Colonic mucosa (tissue), 4 donors: ENCODE data around the gene SEMA6A. TPM values are rescaled to one million over a fixed set of nuclear protein-coding genes. Genes with fewer than 3 reads are reported as not detected.

ENCODE experiments used
- DNase-seq: peaks from one replicate; pipeline ENCODE4 v3.0.0-alpha.2; 2020
- H3K27ac ChIP-seq: fragments of 200-600 bp; one replicate; pipeline ENCODE4 v1.8.0; 2021
- H3K27me3 ChIP-seq: fragments of 200-600 bp; one replicate; pipeline ENCODE4 v1.8.0; 2021
- H3K36me3 ChIP-seq: fragments of 200-600 bp; one replicate; pipeline ENCODE4 v1.8.0; 2021
- H3K4me1 ChIP-seq: fragments of 200-600 bp; one replicate; pipeline ENCODE4 v1.8.0; 2021; ENCODE audit warnings: mild to moderate bottlenecking
- H3K4me3 ChIP-seq: fragments of 200-600 bp; one replicate; pipeline ENCODE4 v1.8.0; 2021
- H3K9ac ChIP-seq, 2 donors: one replicate each; pipeline ENCODE4 v1.7.0; 2013; ENCODE audit warnings: control low read depth in 2 of 2, low read depth in 2 of 2, low read length in 2 of 2
- H3K9me3 ChIP-seq: fragments of 200-600 bp; one replicate; pipeline ENCODE4 v1.8.0; 2021
- CTCF ChIP-seq: fragments of 200-600 bp; IDR thresholded peaks from one replicate; pipeline ENCODE4 v1.8.0; 2022; ENCODE audit warnings: antibody characterized with exemption, mild to moderate bottlenecking
- intact Hi-C: fragments of 100-400 bp; cut with DNase I; formaldehyde crosslinking; loops from one replicate; pipeline ENCODE4 v1.14.1; 2022
- total RNA-seq, 2 donors: library from RNA; stranded (reverse); fragmentation: NEBNext Ultra II Directional in 1 of 2; extraction: Animal tissue kit (Norgen Biotek cat#: 25700) in 1 of 2; gene quantifications; one replicate each; pipeline ENCODE4 v1.2.1, GENCODE V29; 2021
- donor health status: healthy.
- donor health status: DM: no; HTN: no; CAD: no.
- donor health status: DM: no; HTN: no; CAD: no.

The SEMA6A gene
- total RNA-seq, 2 donors from 2014 or later = 66.7 to 89.9 TPM

DNA sequence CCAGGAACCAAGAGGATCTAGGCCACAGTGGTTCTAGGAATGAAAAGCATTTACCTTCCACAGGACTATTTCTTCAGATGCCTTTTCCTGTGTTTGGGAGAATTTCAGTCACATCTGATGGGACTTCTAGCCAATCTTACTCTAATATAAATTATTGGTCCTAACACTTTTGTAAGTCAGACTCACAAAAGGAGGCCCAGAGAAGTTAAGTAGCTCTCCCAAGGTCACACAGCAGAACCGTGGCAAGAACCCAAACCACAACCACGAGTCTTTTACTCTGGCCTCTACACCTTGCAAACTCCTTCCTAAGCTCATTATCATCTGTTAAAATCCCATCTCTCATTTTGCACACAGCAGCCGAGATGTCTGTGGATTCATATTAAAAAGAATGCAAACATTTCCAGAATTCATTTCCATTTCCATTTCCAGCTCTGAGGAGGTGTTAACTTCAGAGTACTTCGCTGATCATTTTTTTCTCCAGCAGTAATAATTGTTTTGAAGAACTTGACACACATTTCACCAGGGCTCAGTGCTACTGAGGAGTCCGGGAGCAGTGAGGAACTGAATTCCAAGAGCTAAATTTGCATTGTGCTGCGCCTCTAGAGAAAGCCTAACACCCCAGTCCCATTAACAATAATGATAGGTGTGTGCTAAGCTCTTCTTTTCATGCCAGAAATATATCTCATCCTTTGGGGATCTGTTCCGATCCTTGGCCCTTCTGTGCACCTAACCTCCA is 168.1 kb downstream of the SEMA6A start:
- intact Hi-C loops = no loop called here
- TF ChIP-seq CTCF = no peak
- Histone ChIP-seq H3K27ac (no peak overlapping the region), H3K4me3 (no peak overlapping the region), H3K9me3 (no peaks in the 10 kb centered on the region), H3K27me3 (no peaks in the 10 kb centered on the region), H3K4me1 (no peaks in the 10 kb centered on the region), H3K9ac (no peak overlapping the region), H3K36me3 (no peaks in the 10 kb centered on the region)
- no peak for DNase-seq

GRCh38 chr5:116404792-116405191 is 169.8 kb downstream of the SEMA6A start:
- intact Hi-C loops = no loop called here

DNA sequence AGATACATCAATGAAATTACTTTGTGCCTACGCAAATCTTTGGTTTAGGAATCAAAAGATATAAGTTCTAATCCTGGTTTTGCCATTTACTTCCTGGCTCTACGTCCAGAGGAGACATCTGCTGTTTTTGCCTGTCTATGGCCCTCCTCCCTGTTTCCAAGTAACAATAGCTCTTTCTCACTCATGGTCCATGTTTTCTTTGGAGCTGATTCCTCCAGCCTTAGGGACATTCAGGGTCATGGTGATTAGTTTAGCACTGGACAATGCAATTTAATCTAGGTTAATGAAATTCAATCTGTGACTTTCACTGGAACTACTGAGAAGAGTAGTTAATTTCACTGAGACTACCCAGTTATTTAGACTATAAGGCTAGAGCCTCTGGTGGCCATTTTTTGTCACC is 170.6 kb downstream of the SEMA6A start:
- no peaks in the 10 kb centered on the region for H3K27me3 ChIP-seq
- intact Hi-C loops = no loop called here
- no peaks in the 10 kb centered on the region for H3K9me3 ChIP-seq
- H3K36me3 ChIP-seq = no peaks in the 10 kb centered on the region
- H3K4me3 ChIP-seq = no peak overlapping the region
- no peak overlapping the region for H3K9ac ChIP-seq
- H3K4me1 ChIP-seq = no peaks in the 10 kb centered on the region
- no peak overlapping the region for H3K27ac ChIP-seq
- no peak for DNase-seq
- TF ChIP-seq CTCF = no peak

More at GRCh38 chr5:116404792-116405191, 169.8 kb downstream of the SEMA6A start:
- Histone ChIP-seq H3K4me3 (no peak overlapping the region), H3K36me3 (no peaks in the 10 kb centered on the region), H3K27me3 (no peaks in the 10 kb centered on the region), H3K27ac (no peak overlapping the region), H3K4me1 (no peaks in the 10 kb centered on the region), H3K9ac (no peak overlapping the region), H3K9me3 (no peaks in the 10 kb centered on the region)
- DNase-seq = no peak
- no peak for TF ChIP-seq CTCF

DNA sequence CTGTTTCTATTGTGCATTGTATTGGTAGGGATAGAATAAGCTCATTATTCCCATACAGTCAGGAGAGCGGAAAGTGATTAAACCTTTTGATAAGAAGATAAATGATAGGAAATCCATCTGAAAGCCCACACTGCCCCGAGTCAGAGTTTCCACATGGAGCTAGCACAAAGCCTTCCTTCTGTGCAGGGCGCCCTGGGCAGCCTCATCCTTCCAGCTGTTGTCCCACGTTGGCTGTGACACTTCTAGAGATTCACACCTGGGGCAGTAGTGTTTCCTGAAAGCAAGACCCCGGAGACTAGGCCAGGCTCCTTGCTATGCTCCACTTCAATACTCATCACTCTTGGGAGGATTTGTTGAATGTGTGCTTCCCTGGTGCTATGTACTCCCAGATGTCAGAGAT is 172.4 kb downstream of the SEMA6A start:
- no peaks in the 10 kb centered on the region for H3K9me3 ChIP-seq
- H3K27me3 ChIP-seq = no peaks in the 10 kb centered on the region
- intact Hi-C loops = no loop called here
- H3K36me3 ChIP-seq = no peaks in the 10 kb centered on the region
- TF ChIP-seq CTCF = no peak
- H3K9ac ChIP-seq = no peak overlapping the region
- no peak overlapping the region for H3K27ac ChIP-seq
- no peak overlapping the region for H3K4me3 ChIP-seq
- no peak for DNase-seq
- H3K4me1 ChIP-seq = no peaks in the 10 kb centered on the region

DNA sequence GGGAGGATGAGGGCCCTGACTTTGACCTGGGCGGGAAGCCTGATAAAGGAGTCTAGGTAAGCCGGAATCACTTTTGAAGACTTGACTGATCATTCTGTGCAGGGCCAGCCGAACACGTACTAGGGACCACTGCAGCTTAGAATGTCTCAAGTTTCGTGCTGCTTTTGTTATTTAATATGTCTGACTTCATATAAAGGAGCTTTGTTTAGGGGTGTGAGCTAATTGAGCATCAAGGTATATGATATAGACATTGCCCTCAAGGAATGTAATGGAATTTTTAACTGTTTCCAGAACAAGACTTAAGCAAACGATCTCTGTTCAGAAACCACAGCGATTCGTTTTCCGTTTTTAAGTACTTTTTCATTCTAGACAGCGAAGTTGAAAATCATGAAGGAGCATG is 173.0 kb downstream of the SEMA6A start:
- Histone ChIP-seq H3K27me3 (no peaks in the 10 kb centered on the region), H3K9me3 (no peaks in the 10 kb centered on the region), H3K9ac (no peak overlapping the region), H3K27ac (no peak overlapping the region), H3K4me1 (no peaks in the 10 kb centered on the region), H3K36me3 (no peaks in the 10 kb centered on the region), H3K4me3 (no peak overlapping the region)
- intact Hi-C loops = no loop called here
- no peak for DNase-seq
- TF ChIP-seq CTCF = no peak
